ENCODE results near the gene RABL2A.
"Not testable (repeated sequence)": the region's sequence is repeated elsewhere in the genome, so short reads cannot be mapped to it uniquely, and the experiment has no call there.

RABL2A gene

DNA sequence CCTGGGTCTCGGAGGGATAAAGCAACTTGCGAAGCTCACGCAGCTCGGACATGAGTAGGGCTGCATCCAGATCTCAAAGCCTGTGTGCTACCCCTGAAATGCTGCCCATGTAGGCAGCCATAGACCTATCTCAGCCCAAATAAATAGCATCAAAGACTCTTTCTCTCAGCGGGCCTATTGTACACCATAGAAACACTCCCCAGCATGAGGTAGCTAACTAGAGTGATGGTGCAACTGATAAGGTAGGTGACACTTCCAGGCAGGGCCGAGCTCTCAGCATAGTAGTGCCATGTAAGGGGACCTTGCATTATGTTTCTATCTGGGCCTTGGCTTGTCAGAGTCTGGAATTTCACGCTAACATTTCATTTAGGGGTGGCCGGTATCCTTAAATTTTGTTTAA, 52.4 kb downstream of the RABL2A start:
- TF ChIP-seq ZFX (IDR thresholded peaks at IDR 0.05; ENCODE audit: borderline replicate concordance) = no peak
- TF ChIP-seq, protein P1, sequence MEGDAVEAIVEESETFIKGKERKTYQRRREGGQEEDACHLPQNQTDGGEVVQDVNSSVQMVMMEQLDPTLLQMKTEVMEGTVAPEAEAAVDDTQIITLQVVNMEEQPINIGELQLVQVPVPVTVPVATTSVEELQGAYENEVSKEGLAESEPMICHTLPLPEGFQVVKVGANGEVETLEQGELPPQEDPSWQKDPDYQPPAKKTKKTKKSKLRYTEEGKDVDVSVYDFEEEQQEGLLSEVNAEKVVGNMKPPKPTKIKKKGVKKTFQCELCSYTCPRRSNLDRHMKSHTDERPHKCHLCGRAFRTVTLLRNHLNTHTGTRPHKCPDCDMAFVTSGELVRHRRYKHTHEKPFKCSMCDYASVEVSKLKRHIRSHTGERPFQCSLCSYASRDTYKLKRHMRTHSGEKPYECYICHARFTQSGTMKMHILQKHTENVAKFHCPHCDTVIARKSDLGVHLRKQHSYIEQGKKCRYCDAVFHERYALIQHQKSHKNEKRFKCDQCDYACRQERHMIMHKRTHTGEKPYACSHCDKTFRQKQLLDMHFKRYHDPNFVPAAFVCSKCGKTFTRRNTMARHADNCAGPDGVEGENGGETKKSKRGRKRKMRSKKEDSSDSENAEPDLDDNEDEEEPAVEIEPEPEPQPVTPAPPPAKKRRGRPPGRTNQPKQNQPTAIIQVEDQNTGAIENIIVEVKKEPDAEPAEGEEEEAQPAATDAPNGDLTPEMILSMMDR (IDR thresholded peaks at IDR 0.05) = no peak

DNA sequence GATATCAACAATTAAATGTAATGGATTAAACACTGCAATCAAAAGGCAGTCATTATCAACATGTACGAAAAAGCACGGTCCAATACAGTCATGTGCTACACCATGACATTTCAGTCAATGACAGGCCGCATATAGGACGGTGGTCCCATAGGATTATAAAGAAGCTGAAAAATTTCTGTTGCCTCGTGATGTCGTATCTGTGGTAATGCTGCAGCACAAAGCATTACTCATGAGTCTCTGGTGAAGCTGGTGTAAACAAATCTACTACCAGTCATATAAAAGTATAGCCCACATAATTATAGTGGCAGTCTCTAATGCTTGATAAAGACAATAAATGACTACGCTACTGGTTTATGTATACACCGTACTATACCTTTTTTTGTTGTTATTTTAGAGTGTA, 58.4 kb downstream of the RABL2A start:
- no peak overlapping the region for H3K27ac ChIP-seq
- no peak for TF ChIP-seq ZFX (IDR thresholded peaks at IDR 0.05; ENCODE audit: borderline replicate concordance)
- TF ChIP-seq, protein P1 (IDR thresholded peaks at IDR 0.05) = no peak

More for the DNA sequence above, 52.4 kb downstream of the RABL2A start:
- H3K27ac ChIP-seq = no peak overlapping the region

DNA sequence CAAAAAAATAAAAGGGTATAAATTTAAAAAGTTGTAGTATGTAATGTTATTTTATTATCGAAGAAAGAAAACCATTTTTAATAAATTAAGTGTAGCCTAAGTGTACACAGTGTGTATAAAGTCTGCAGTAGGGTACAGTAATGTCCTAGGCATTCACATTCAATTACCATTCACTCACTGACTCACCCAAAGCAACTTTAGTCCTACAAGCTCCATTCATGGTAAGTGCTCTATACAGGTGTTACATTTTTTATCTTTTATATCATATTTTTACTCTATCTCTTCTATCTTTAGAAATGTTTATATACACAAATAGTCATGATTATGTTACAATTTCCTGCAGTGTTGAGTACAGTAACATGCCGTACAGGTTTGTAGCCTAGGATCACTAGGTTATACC, 59.5 kb downstream of the RABL2A start:
- TF ChIP-seq ZFX (IDR thresholded peaks at IDR 0.05; ENCODE audit: borderline replicate concordance) = no peak
- TF ChIP-seq, protein P1 (IDR thresholded peaks at IDR 0.05) = no peak
- no peak overlapping the region for H3K27ac ChIP-seq

DNA sequence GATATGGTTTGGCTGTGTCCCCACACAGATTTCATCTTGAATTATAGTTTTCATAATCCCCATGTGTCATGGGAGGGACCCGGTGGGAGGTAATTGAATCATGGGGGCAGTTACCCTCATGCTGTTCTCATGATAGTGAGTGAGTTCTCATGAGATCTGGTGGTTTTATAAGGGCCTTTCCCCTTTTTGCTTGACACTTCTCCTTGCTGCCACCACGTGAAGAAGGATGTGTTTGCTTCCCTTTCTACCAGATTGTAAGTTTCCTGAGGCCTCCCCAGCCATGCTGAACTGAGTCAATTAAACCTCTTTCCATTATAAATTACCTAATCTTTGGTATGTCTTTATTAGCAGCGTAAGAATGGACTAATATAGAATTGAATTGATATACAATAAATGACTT, 63.8 kb downstream of the RABL2A start:
- not testable (repeated sequence) for H3K27ac ChIP-seq
